K562 (cell line): ENCODE data around the gene ENTR1. TPM values are rescaled to one million over a fixed set of nuclear protein-coding genes. Genes with fewer than 3 reads are reported as not detected.

ENCODE experiments used
- DLX4 ChIP-seq: fragments of 250-450 bp; sonication (Bioruptor Pico); IDR thresholded peaks from 2 replicates; pipeline ENCODE4 v1.6.1; 2021; ENCODE audit warnings: mild to moderate bottlenecking
- MED1 ChIP-seq: sonication (generic); formaldehyde crosslinking; IDR thresholded peaks from 2 replicates; pipeline ENCODE4 v1.8.1; 2023; ENCODE audit warnings: missing genetic modification reagents, borderline replicate concordance
- ZNF639 ChIP-seq, 2 experiments: fragments of 200-800 bp in 1 of 2; sonication (Bioruptor generic) in 1 of 2; sonication (generic) in 1 of 2; formaldehyde crosslinking in 1 of 2; IDR thresholded peaks in 1 of 2; conservative IDR thresholded peaks in 1 of 2; 2 replicates each; pipeline versions ENCODE4 v1.5.0 to v1.6.1; 2016 to 2020; ENCODE audit warnings: missing compliant biosample characterization in 1 of 2, missing genetic modification characterization in 1 of 2, missing genetic modification reagents in 1 of 2
- polyA plus RNA-seq, 8 experiments: library from polyadenylated mRNA; depleted of rRNA in 4 of 8; stranded (reverse) in 5 of 8; unstranded in 3 of 8; fragments of >200 nt; fragmentation: Nextera tagmentation in 2 of 8; fragmentation: Illumina TruSeq in 1 of 8; extraction: Ambion mirVana in 2 of 8; extraction: Trizol in 1 of 8; gene quantifications; 2 replicates each; pipeline versions ENCODE4 v1.2.1 to v1.2.3, GENCODE V29; 2011 to 2014; ENCODE audit warnings: inconsistent platforms in 1 of 8, missing spikeins in 1 of 8
- total RNA-seq, 7 experiments: library from RNA; depleted of rRNA in 6 of 7; stranded (reverse); fragments of >200 nt in 6 of 7; fragmentation: Illumina TruSeq in 2 of 7; extraction: Trizol in 2 of 7; gene quantifications; 2 replicates each; pipeline versions ENCODE4 v1.2.1 to v1.2.3, GENCODE V29; 2011 to 2021; ENCODE audit warnings: low replicate concordance in 1 of 7

ENTR1 gene
- total and polyA plus RNA-seq, 9 of the 15 experiments (the other 6 are each of a cell fraction or from before 2014, with no cell fraction given): 6.7 to 106 (median 72.6) TPM

GRCh38 chr9:136439481-136440408, 29.3 kb upstream of the ENTR1 start, which contains the start of gene INPP5E (continued):
- TF ChIP-seq DLX4 (no peak), ZNF639 (CRISPR knock-in tag; conservative IDR thresholded peaks at IDR 0.05 in 1 of 2, IDR thresholded peaks at IDR 0.05 in 1 of 2) (0 out of 4 replicates have a peak, but pooled peaks of 1 of the 2 experiments have one; percentile 40), MED1 (CRISPR knock-in tag) (no peak)
- TF ChIP-seq, all 486 proteins: peak for 50
